Measurements from ENCODE around the gene AIP.
"Not testable (repeated sequence)": the region's sequence is repeated elsewhere in the genome, so short reads cannot be mapped to it uniquely, and the experiment has no call there.

The AIP gene

GRCh38 chr11:67449116-67449844 lies 33.5 kb upstream of the AIP start:
- DNase-seq = no peak

GRCh38 chr11:67450796-67451657 lies 31.8 kb upstream of the AIP start:
- no peak for DNase-seq

GRCh38 chr11:67451658-67451976 lies 31.2 kb upstream of the AIP start:
- DNase-seq = no peak

DNA sequence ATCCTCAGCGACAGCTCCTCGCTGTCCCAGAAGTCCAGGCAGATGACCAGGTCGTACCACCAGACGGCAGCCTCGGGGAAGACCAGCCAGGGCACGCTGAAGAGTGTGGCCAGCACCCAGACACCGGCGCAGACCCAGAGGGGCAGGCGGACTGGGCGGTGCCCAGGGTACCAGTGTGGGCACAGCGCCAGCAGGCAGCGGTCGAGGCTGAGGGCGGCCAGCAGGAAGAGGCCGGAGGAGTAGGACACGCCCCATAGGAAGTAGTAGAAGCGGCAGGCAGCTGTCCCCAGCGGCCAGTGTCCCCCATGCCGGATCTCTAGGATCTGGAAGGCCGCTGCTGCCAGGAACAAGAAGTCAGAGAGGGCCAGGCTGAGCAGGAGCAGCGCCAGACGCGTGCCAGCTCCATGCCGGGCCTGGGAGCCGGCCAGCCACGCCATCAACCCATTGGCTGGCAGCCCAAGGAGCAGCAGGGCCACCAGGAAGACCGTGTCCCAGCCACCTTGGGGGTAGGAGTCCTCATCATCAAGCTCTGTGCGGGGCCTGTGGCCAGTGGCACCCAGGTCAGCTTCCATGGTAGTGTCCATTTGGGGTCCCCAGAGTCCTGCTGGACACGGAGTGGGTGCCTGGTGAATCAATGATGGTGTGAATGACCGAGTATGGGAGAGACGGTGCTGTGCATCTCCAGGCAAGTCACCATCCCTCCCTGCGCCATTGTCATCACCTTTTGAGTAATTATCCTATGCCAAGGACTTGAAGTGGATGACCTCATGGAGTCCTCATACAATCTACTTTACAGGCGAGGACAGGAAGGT lies 30.5 kb upstream of the AIP start, which contains the start of gene GPR152:
GPR152 (minus strand) TSS at position 589 of the 812 bp plus-strand sequence; CDS start at position 584, 5 bp downstream.
- no peak for DNase-seq

DNA sequence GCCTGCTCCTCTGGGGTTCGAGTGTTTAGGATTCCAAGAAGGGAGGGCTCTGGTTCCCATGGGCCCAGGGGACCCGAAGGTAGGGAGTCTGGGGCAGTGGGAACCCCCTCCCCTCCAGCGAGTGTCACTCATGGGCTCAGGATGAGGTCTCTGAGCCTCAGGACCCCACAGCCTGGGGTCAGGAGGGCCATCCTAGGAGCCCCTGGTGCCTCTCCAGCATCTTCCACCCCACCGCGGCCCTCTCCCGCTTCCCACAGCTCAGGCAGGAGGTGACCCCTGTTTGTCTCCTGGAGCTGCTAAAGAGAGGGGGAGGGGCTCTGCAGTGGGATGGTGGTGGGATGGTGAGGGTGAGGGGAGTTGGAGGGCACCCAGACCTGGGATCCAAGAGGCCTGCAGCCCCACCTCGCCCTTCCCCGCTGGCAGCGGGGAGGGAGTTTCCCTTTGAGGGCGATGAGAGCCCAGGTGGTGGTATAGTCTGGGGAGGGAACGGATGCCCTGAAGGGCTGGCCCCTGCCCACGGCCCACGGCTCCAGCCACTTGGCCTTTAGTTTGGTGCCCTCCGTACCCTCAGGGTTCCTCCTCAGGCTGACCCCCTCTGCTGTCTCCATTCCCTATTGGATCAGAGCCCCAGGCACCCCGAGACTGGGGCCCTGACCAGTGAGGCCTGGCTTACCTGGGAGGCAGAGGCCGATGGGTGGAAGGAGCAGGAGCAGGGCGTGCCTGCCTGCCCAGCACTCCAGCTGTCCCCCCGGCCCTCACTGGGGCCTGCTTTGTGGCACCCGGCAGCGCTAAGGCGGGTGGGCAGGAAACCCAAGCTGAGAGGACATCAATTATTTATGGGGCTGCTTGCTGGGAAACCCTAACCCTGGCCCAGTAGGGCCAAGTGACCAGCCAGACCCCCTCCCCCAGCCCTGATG lies 28.8 kb upstream of the AIP start:
- DNase-seq = no peak

DNA sequence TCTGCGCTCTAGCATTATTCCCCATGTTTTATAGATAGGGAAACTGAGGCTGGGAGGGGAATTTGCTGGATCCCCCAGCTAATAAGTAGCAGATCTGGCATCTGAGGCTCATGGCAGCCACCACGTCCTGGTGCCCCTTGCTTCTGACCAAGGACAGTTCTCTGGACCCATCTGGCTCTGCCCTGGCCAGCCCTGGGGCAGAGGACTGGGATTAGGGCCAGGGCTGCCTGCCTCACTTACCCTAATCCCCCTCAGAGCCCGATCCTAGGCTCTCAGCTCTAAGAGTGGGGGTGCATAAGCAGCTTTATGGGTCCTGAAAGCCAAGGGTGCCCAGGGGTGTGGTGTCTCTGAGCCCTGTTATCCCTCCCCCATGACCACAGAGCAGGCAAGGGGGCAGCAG lies 27.8 kb upstream of the AIP start, which contains the start of gene CABP4:
CABP4 (plus strand) TSS at position 301 of the 400 bp plus-strand sequence; CDS start at position 371, 70 bp downstream.
- DNase-seq = no peak

- no peak for DNase-seq
Measured at GRCh38 chr11:67456068-67456705, 26.6 kb upstream of the AIP start.

DNA sequence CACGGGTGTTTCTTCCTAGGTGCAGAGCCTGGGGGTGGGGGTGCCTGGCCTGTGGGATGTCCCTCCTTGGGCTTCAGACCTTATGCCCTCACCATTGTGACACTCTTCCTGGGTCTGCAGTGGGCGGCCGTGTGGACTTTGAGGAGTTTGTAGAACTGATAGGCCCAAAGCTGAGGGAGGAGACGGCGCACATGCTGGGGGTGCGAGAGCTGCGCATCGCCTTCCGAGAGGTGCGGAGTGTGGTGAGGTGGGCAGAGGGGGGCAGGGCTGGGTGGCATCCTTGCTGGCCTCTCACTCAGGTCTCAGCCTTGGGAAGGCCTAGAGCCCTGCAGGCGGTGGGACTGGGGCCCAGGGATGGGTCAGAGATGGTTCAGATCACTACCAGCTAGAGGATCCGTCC lies 25.4 kb upstream of the AIP start:
- DNase-seq = no peak

DNA sequence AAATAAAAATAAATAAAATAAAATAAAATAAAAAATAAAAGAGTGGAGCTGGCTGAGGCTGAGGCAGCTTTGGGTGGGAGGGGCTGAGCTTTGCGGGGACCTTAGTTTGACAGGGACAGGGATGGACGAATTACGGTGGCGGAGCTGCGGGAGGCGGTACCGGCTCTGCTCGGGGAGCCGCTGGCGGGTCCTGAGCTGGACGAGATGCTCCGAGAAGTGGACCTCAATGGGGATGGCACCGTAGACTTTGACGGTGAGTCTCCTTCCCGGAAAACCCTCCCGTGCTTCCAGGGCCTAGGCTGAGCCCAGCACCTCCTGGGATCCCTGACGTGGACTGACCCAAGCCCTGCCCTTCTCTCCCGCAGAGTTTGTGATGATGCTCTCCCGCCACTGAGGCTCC lies 24.6 kb upstream of the AIP start:
- no peak for DNase-seq

- no peak for DNase-seq
Measured at GRCh38 chr11:67463186-67463585, 19.6 kb upstream of the AIP start.

DNA sequence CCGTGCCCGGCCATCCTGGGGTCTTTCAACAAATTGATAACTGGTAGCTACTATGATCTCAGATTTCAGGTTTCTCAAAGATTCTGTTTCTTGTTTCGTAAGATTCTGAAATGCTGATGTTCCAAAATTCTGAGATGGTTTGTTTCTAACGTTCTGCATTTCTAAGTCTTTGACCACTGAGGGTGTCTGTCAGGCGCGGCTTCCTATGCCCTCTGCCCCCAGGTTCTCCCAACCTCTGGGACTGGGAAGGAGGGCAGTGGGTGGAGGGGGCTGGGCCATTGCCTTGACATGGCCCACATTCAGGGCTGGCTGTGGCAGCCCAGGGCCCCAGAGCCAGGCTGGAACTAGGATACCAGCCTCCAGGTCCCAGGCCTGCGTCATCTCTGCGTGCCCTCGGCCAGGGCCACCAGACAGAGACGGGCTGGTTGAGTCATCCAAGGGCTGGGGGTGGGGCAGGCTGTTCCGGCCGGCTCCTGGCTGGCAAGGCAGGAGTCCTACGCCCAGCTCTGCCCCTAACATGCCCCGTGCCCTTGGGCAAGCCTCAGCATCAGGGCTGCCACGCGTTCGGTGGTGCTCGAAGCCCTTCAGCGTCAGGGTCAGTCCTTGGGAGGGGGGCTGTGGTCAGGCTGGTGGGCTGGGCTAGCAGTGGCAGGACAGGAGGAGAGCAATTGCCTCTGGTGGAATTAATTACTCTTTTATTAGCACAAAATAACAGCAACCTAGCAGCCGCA lies 19.0 kb upstream of the AIP start:
- no peak for DNase-seq

- DNase-seq = peak; percentile 74
Measured at GRCh38 chr11:67464411-67465188, 18.2 kb upstream of the AIP start.

GRCh38 chr11:67465189-67465510 lies 17.7 kb upstream of the AIP start:
- DNase-seq = no peak

- DNase-seq = not testable (repeated sequence)
Measured at GRCh38 chr11:67465530-67465929, 17.3 kb upstream of the AIP start.

- no peak for DNase-seq
Measured at GRCh38 chr11:67466367-67466766, 16.5 kb upstream of the AIP start.

GRCh38 chr11:67466962-67467771 lies 15.7 kb upstream of the AIP start:
- no peak for DNase-seq

DNA sequence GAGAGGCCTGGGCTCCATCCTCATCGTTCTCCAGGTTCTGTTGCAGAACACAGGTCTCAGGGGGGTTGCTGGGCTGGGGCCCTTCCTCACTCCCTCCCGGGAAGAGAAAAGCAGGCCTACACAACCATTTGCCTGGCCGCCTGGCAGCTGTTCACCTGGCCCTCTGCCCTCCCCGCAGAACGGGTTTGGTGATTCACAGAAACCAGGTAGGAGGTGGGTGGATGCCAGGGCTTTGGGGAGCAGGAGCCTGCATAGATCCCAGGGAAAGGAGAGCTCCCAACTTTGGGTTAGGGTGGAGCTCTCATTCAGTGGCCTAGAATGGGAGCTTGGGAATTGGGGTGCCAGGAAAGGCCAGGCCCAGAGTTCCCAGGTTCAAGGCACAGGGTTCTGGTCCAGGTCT lies 14.8 kb upstream of the AIP start:
- DNase-seq = no peak

DNA sequence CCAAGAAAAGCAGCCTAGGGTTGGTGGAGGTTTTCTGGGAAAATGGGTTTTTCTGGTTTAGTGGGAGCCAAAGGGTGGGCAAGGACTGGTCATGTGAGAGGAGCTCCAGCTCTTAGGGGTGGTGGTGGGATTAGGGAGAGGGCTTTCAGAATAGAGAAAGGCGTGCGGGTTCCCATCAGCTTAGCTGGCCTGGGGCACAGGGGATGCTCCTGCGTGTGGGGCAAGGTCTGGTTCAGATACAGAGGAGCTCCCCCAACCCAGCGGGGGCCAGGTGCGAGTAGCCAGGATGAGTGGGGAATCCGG lies 14.4 kb upstream of the AIP start:
- DNase-seq = no peak
